SU-DHL-6 (cell line): Measurements from ENCODE around the gene FSTL4.

Experiments
- H2AFZ ChIP-seq: fragments of 200-600 bp; sonication (generic); 2 replicates; pipeline ENCODE4 v1.6.1; 2014; ENCODE audit warnings: low read depth, mild to moderate bottlenecking, moderate library complexity, mixed read lengths, antibody characterized with exemption, low read length; ENCODE audit not compliant: severe bottlenecking
- H3F3A ChIP-seq: fragments of 200-600 bp; shearing (Covaris generic); 2 replicates; pipeline ENCODE4 v1.6.0; 2016; ENCODE audit warnings: antibody characterized with exemption, mild to moderate bottlenecking; ENCODE audit not compliant: insufficient read depth
- H3K27ac ChIP-seq: fragments of 200-600 bp; sonication (generic); 2 replicates; pipeline ENCODE4 v1.5.1; 2016; ENCODE audit warnings: low read depth, mild to moderate bottlenecking, low read length, moderate library complexity, mixed read lengths
- H3K27me3 ChIP-seq: fragments of 200-600 bp; sonication (generic), shearing (Covaris generic); 2 replicates; pipeline ENCODE4 v1.6.0; 2014; ENCODE audit warnings: mild to moderate bottlenecking, low read length
- H3K36me3 ChIP-seq: fragments of 200-600 bp; sonication (generic); 2 replicates; pipeline ENCODE4 v1.6.1; 2014; ENCODE audit warnings: mild to moderate bottlenecking, low read length, mixed read lengths
- H3K4me2 ChIP-seq: fragments of 300-600, 200-600 bp; shearing (Covaris generic), sonication (generic); 2 replicates; pipeline ENCODE4 v1.6.0; 2014; ENCODE audit warnings: low read length, low read depth, mild to moderate bottlenecking; ENCODE audit not compliant: poor library complexity, severe bottlenecking
- H3K4me3 ChIP-seq: fragments of 200-600 bp; sonication (generic); 2 replicates; pipeline ENCODE4 v1.5.1; 2014; ENCODE audit warnings: antibody characterized with exemption, low read length, mild to moderate bottlenecking, mixed read lengths; ENCODE audit not compliant: insufficient read depth, poor library complexity, severe bottlenecking
- H3K79me2 ChIP-seq: fragments of 200-600 bp; sonication (generic); 2 replicates; pipeline ENCODE4 v1.6.1; 2014; ENCODE audit warnings: mild to moderate bottlenecking, low read length, moderate library complexity; ENCODE audit not compliant: insufficient read depth
- H3K9ac ChIP-seq: fragments of 200-600 bp; sonication (generic); 2 replicates; pipeline ENCODE4 v1.7.0; 2014; ENCODE audit warnings: mild to moderate bottlenecking, low read length
- H3K9me2 ChIP-seq: fragments of 200-600 bp; sonication (generic); replicated peaks from 2 replicates; pipeline ENCODE4 v1.6.1; 2014; ENCODE audit warnings: low read length; ENCODE audit not compliant: insufficient read depth
- H3K9me3 ChIP-seq: fragments of 200-600 bp; sonication (generic); 2 replicates; pipeline ENCODE4 v1.6.1; 2014; ENCODE audit warnings: low read length, mixed read lengths; ENCODE audit not compliant: insufficient read depth
- H4K20me1 ChIP-seq: fragments of 200-600 bp; sonication (generic); 2 replicates; pipeline ENCODE4 v1.6.1; 2014; ENCODE audit warnings: low read depth, mild to moderate bottlenecking, antibody characterized with exemption, low read length, moderate library complexity, mixed read lengths
- CTCF ChIP-seq: fragments of 200-600 bp; sonication (generic); IDR thresholded peaks from one replicate; pipeline ENCODE4 v1.5.1; 2017; ENCODE audit warnings: antibody characterized with exemption, mild to moderate bottlenecking, low read length, moderate library complexity; ENCODE audit not compliant: insufficient read depth, poor library complexity, severe bottlenecking
- EZH2phosphoT487 ChIP-seq: fragments of 200-600 bp; sonication (generic), shearing (Covaris generic); conservative IDR thresholded peaks from 2 replicates; pipeline ENCODE4 v1.6.1; 2018; ENCODE audit warnings: mild to moderate bottlenecking, antibody characterized with exemption, low read length, moderate library complexity, mixed read lengths

FSTL4 gene

GRCh38 chr5:133273661-133274596 lies 338.4 kb downstream of the FSTL4 start:
- Histone ChIP-seq H3K4me3 (no peak overlapping the region), H3K4me2 (no peak overlapping the region), H3K79me2 (no peaks in the 10 kb centered on the region), H3K9ac (no peak overlapping the region), H2AFZ (no peak overlapping the region), H3K9me2 (no peaks in the 10 kb centered on the region), H3K9me3 (no peaks in the 10 kb centered on the region), H4K20me1 (no peaks in the 10 kb centered on the region), H3K36me3 (no peaks in the 10 kb centered on the region), H3K27me3 (no peaks in the 10 kb centered on the region), H3F3A (no peaks in the 10 kb centered on the region), H3K27ac (no peak overlapping the region)
- TF ChIP-seq CTCF: no peak
- TF ChIP-seq EZH2phosphoT487: no peak

- Histone ChIP-seq H2AFZ (no peak overlapping the region), H3F3A (no peaks in the 10 kb centered on the region), H3K9ac (no peak overlapping the region), H3K9me2 (no peaks in the 10 kb centered on the region), H3K4me3 (no peak overlapping the region), H3K9me3 (no peaks in the 10 kb centered on the region), H3K27me3 (no peaks in the 10 kb centered on the region), H4K20me1 (no peaks in the 10 kb centered on the region), H3K27ac (no peak overlapping the region), H3K4me2 (no peak overlapping the region), H3K36me3 (no peaks in the 10 kb centered on the region), H3K79me2 (no peaks in the 10 kb centered on the region)
- no peak for TF ChIP-seq CTCF
- no peak for TF ChIP-seq EZH2phosphoT487
These were observed 340.0 kb downstream of the FSTL4 start for GRCh38 chr5:133272345-133272744.

GRCh38 chr5:133271606-133272005 lies 340.7 kb downstream of the FSTL4 start:
- no peak overlapping the region for H2AFZ ChIP-seq
- no peaks in the 10 kb centered on the region for H3K27me3 ChIP-seq
- TF ChIP-seq EZH2phosphoT487 (no peak), CTCF (no peak)
- no peak overlapping the region for H3K4me3 ChIP-seq
- H3K79me2 ChIP-seq: no peaks in the 10 kb centered on the region
- H3K9me2 ChIP-seq: no peaks in the 10 kb centered on the region
- no peaks in the 10 kb centered on the region for H3K9me3 ChIP-seq
- no peak overlapping the region for H3K27ac ChIP-seq
- H3F3A ChIP-seq: no peaks in the 10 kb centered on the region
- no peak overlapping the region for H3K9ac ChIP-seq
- no peaks in the 10 kb centered on the region for H3K36me3 ChIP-seq
- H3K4me2 ChIP-seq: no peak overlapping the region
- no peaks in the 10 kb centered on the region for H4K20me1 ChIP-seq
